Adrenal gland (tissue), 5 donors: Measurements from ENCODE around the gene HPCAL4.

Experiments
- POLR2A ChIP-seq, 2 donors: fragments of 450-650 bp; IDR thresholded peaks; one replicate each; pipeline ENCODE4 v1.6.1; 2017; ENCODE audit warnings: antibody characterized with exemption in 2 of 2, mild to moderate bottlenecking in 2 of 2, moderate library complexity in 1 of 2
- TF ChIP-seq, protein P1 (sequence below), 6 experiments: fragments of 450-650 bp in 4 of 6; fragments of 200-600 bp in 2 of 6; sonication (generic) in 1 of 6; IDR thresholded peaks; 1 replicate in 5 of 6; 2 replicates in 1 of 6; pipeline versions ENCODE4 v1.5.1 to v1.8.0; 2016 to 2021; ENCODE audit warnings: antibody characterized with exemption in 6 of 6, mild to moderate bottlenecking in 2 of 6, moderate library complexity in 1 of 6
- donor health status: DM: no; HTN: no; CAD: no.

- TF ChIP-seq, protein P1, sequence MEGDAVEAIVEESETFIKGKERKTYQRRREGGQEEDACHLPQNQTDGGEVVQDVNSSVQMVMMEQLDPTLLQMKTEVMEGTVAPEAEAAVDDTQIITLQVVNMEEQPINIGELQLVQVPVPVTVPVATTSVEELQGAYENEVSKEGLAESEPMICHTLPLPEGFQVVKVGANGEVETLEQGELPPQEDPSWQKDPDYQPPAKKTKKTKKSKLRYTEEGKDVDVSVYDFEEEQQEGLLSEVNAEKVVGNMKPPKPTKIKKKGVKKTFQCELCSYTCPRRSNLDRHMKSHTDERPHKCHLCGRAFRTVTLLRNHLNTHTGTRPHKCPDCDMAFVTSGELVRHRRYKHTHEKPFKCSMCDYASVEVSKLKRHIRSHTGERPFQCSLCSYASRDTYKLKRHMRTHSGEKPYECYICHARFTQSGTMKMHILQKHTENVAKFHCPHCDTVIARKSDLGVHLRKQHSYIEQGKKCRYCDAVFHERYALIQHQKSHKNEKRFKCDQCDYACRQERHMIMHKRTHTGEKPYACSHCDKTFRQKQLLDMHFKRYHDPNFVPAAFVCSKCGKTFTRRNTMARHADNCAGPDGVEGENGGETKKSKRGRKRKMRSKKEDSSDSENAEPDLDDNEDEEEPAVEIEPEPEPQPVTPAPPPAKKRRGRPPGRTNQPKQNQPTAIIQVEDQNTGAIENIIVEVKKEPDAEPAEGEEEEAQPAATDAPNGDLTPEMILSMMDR (IDR thresholded peaks at IDR 0.05): no peak
- no peak for TF ChIP-seq POLR2A (IDR thresholded peaks at IDR 0.05)
These were observed 1.2 kb upstream of the HPCAL4 start for GRCh38 chr1:39692152-39693074.
